A673 (cell line): ENCODE measurements around the gene PALLD.

Experiments
- CTCF ChIP-seq: fragments of 300-800, 200-600 bp; sonication (generic); conservative IDR thresholded peaks from 2 replicates; pipeline ENCODE4 v1.5.1; 2017; ENCODE audit warnings: low read depth, mild to moderate bottlenecking, antibody characterized with exemption, low read length, moderate library complexity, mixed read lengths
- EZH2 ChIP-seq: fragments of 200-600 bp; sonication (generic); IDR thresholded peaks from 2 replicates; pipeline ENCODE4 v1.6.1; 2017; ENCODE audit warnings: borderline replicate concordance, low read depth, mild to moderate bottlenecking, mixed read lengths, antibody characterized with exemption, low read length; ENCODE audit not compliant: poor library complexity, severe bottlenecking

GRCh38 chr4:168724243-168724642 lies 227.4 kb downstream of the PALLD start:
- TF ChIP-seq CTCF (no peak), EZH2 (no peak)
